ENCODE data around the gene CEACAM7.

Gene CEACAM7

GRCh38 chr19:41689993-41690800, 2.1 kb upstream of the CEACAM7 start:
- Histone ChIP-seq H3K14ac (ENCODE audit: low read length) (no peak overlapping the region), H2BK120ac (ENCODE audit: low read depth, low read length) (no peak overlapping the region), H3K27me3 (ENCODE audit: control insufficient read depth in 3 of 3, insufficient read depth in 3 of 3, low read depth in 1 of 3, low read length in 3 of 3) (peaks cover 0 to 5% (median 0%) of the 10 kb centered on the region in 3 experiments), H2BK5ac (ENCODE audit: low read length) (no peak overlapping the region), H3K4me2 (ENCODE audit: insufficient read depth, low read length, poor library complexity, severe bottlenecking) (no peak overlapping the region), H3K23ac (ENCODE audit: low read depth, low read length, poor library complexity) (no peak overlapping the region), H4K8ac (ENCODE audit: low read depth, low read length) (no peak overlapping the region), H3K4ac (ENCODE audit: low read length) (no peak overlapping the region), H2BK12ac (ENCODE audit: low read length) (no peak overlapping the region), H2BK15ac (ENCODE audit: low read length) (no peak overlapping the region), H3K4me1 (ENCODE audit: control insufficient read depth in 2 of 2, insufficient read depth in 1 of 2, low read depth in 1 of 2, low read length in 2 of 2) (no peaks in the 10 kb centered on the region), H3K27ac (replicated peaks; ENCODE audit: low read length) (no peak overlapping the region), H4K91ac (ENCODE audit: low read depth, low read length, poor library complexity) (no peak overlapping the region), H3K36me3 (replicated peaks in 1 of 2; ENCODE audit: control insufficient read depth in 2 of 2, insufficient read depth in 2 of 2, low read length in 2 of 2) (no peaks in the 10 kb centered on the region), H2AFZ (ENCODE audit: low read length) (no peak overlapping the region), H3K9me3 (replicated peaks in 1 of 2; ENCODE audit: control insufficient read depth in 2 of 2, insufficient read depth in 1 of 2, low read depth in 1 of 2, low read length in 2 of 2) (peaks cover 0 to 33% of the 10 kb centered on the region in 2 donors), H3K9ac (ENCODE audit: low read depth, low read length, poor library complexity) (no peak overlapping the region), H3K18ac (ENCODE audit: low read length) (no peak overlapping the region), H3K4me3 (ENCODE audit: low read length in 2 of 2) (no peak overlapping the region), H3K79me1 (ENCODE audit: low read depth, low read length) (no peaks in the 10 kb centered on the region), H2AK5ac (ENCODE audit: low read depth, low read length) (no peak overlapping the region)
- DNase-seq (ENCODE audit: low spot score): no peak
- no CpG with 5 or more reads among the region's 4 CpGs for WGBS, 2 donors (ENCODE audit: extremely low coverage in 2 of 2, insufficient read length in 2 of 2, insufficient replicate concordance in 1 of 2)

- H4K91ac ChIP-seq (ENCODE audit: low read depth, low read length, poor library complexity): no peak overlapping the region
- H3K4ac ChIP-seq (ENCODE audit: low read length): no peak overlapping the region
- H2BK15ac ChIP-seq (ENCODE audit: low read length): no peak overlapping the region
- DNase-seq (ENCODE audit: low spot score): no peak
- no peaks in the 10 kb centered on the region for H3K4me1 ChIP-seq (ENCODE audit: control insufficient read depth in 2 of 2, insufficient read depth in 1 of 2, low read depth in 1 of 2, low read length in 2 of 2)
- H2AK5ac ChIP-seq (ENCODE audit: low read depth, low read length): no peak overlapping the region
- no peak overlapping the region for H3K23ac ChIP-seq (ENCODE audit: low read depth, low read length, poor library complexity)
- no peak overlapping the region for H4K8ac ChIP-seq (ENCODE audit: low read depth, low read length)
- no peaks in the 10 kb centered on the region for H3K36me3 ChIP-seq (replicated peaks in 1 of 2; ENCODE audit: control insufficient read depth in 2 of 2, insufficient read depth in 2 of 2, low read length in 2 of 2)
- H3K4me3 ChIP-seq (ENCODE audit: low read length in 2 of 2): no peak overlapping the region
- H2BK5ac ChIP-seq (ENCODE audit: low read length): no peak overlapping the region
- no peak overlapping the region for H3K27ac ChIP-seq (replicated peaks; ENCODE audit: low read length)
- no peaks in the 10 kb centered on the region for H3K79me1 ChIP-seq (ENCODE audit: low read depth, low read length)
- no peak overlapping the region for H3K14ac ChIP-seq (ENCODE audit: low read length)
- WGBS, 2 donors (ENCODE audit: extremely low coverage in 2 of 2, insufficient read length in 2 of 2, insufficient replicate concordance in 1 of 2): no CpG with 5 or more reads among the region's 4 CpGs
- H2AFZ ChIP-seq (ENCODE audit: low read length): no peak overlapping the region
- H3K4me2 ChIP-seq (ENCODE audit: insufficient read depth, low read length, poor library complexity, severe bottlenecking): no peak overlapping the region
- no peak overlapping the region for H2BK120ac ChIP-seq (ENCODE audit: low read depth, low read length)
- peaks cover 0 to 19% (median 0%) of the 10 kb centered on the region in 3 experiments for H3K27me3 ChIP-seq (ENCODE audit: control insufficient read depth in 3 of 3, insufficient read depth in 3 of 3, low read depth in 1 of 3, low read length in 3 of 3)
- no peak overlapping the region for H3K18ac ChIP-seq (ENCODE audit: low read length)
- H3K9ac ChIP-seq (ENCODE audit: low read depth, low read length, poor library complexity): no peak overlapping the region
- no peak overlapping the region for H2BK12ac ChIP-seq (ENCODE audit: low read length)
- H3K9me3 ChIP-seq (replicated peaks in 1 of 2; ENCODE audit: control insufficient read depth in 2 of 2, insufficient read depth in 1 of 2, low read depth in 1 of 2, low read length in 2 of 2): peaks cover 0 to 31% of the 10 kb centered on the region in 2 donors
Observed at GRCh38 chr19:41688687-41689086, 617 bp upstream of the CEACAM7 start.

- Histone ChIP-seq H4K8ac (ENCODE audit: low read depth, low read length) (no peak overlapping the region), H3K4ac (ENCODE audit: low read length) (no peak overlapping the region), H3K4me2 (ENCODE audit: insufficient read depth, low read length, poor library complexity, severe bottlenecking) (no peak overlapping the region), H3K9ac (ENCODE audit: low read depth, low read length, poor library complexity) (no peak overlapping the region), H2BK15ac (ENCODE audit: low read length) (no peak overlapping the region), H3K36me3 (replicated peaks in 1 of 2; ENCODE audit: control insufficient read depth in 2 of 2, insufficient read depth in 2 of 2, low read length in 2 of 2) (no peaks in the 10 kb centered on the region), H2BK12ac (ENCODE audit: low read length) (no peak overlapping the region), H3K27me3 (ENCODE audit: control insufficient read depth in 3 of 3, insufficient read depth in 3 of 3, low read depth in 1 of 3, low read length in 3 of 3) (peaks cover 0 to 31% (median 0%) of the 10 kb centered on the region in 3 experiments), H4K91ac (ENCODE audit: low read depth, low read length, poor library complexity) (no peak overlapping the region), H3K79me1 (ENCODE audit: low read depth, low read length) (no peaks in the 10 kb centered on the region), H3K27ac (replicated peaks; ENCODE audit: low read length) (no peak overlapping the region), H3K9me3 (replicated peaks in 1 of 2; ENCODE audit: control insufficient read depth in 2 of 2, insufficient read depth in 1 of 2, low read depth in 1 of 2, low read length in 2 of 2) (peaks cover 0 to 42% of the 10 kb centered on the region in 2 donors), H3K23ac (ENCODE audit: low read depth, low read length, poor library complexity) (no peak overlapping the region), H3K4me1 (ENCODE audit: control insufficient read depth in 2 of 2, insufficient read depth in 1 of 2, low read depth in 1 of 2, low read length in 2 of 2) (no peaks in the 10 kb centered on the region), H3K18ac (ENCODE audit: low read length) (no peak overlapping the region), H2BK120ac (ENCODE audit: low read depth, low read length) (no peak overlapping the region), H2AK5ac (ENCODE audit: low read depth, low read length) (no peak overlapping the region), H3K14ac (ENCODE audit: low read length) (no peak overlapping the region), H2AFZ (ENCODE audit: low read length) (no peak overlapping the region), H3K4me3 (ENCODE audit: low read length in 2 of 2) (no peak overlapping the region), H2BK5ac (ENCODE audit: low read length) (no peak overlapping the region)
- no peak for DNase-seq (ENCODE audit: low spot score)
- WGBS, 2 donors (ENCODE audit: extremely low coverage in 2 of 2, insufficient read length in 2 of 2, insufficient replicate concordance in 1 of 2): no CpG with 5 or more reads among the region's 3 CpGs
Observed at GRCh38 chr19:41687419-41687818, 651 bp downstream of the CEACAM7 start.

- Histone ChIP-seq H3K18ac (ENCODE audit: low read length) (no peak overlapping the region), H2BK120ac (ENCODE audit: low read depth, low read length) (no peak overlapping the region), H3K14ac (ENCODE audit: low read length) (peak overlapping the region; percentile 49), H4K91ac (ENCODE audit: low read depth, low read length, poor library complexity) (no peak overlapping the region), H4K8ac (ENCODE audit: low read depth, low read length) (no peak overlapping the region), H3K4me2 (ENCODE audit: insufficient read depth, low read length, poor library complexity, severe bottlenecking) (no peak overlapping the region), H3K23ac (ENCODE audit: low read depth, low read length, poor library complexity) (no peak overlapping the region), H2BK5ac (ENCODE audit: low read length) (peak overlapping the region; percentile 44), H3K9me3 (replicated peaks in 1 of 2; ENCODE audit: control insufficient read depth in 2 of 2, insufficient read depth in 1 of 2, low read depth in 1 of 2, low read length in 2 of 2) (peaks cover 0 to 29% of the 10 kb centered on the region in 2 donors), H2BK15ac (ENCODE audit: low read length) (no peak overlapping the region), H3K79me1 (ENCODE audit: low read depth, low read length) (no peaks in the 10 kb centered on the region), H2AFZ (ENCODE audit: low read length) (no peak overlapping the region), H3K27ac (replicated peaks; ENCODE audit: low read length) (no peak overlapping the region), H3K4me1 (ENCODE audit: control insufficient read depth in 2 of 2, insufficient read depth in 1 of 2, low read depth in 1 of 2, low read length in 2 of 2) (no peaks in the 10 kb centered on the region), H3K4ac (ENCODE audit: low read length) (no peak overlapping the region), H3K27me3 (ENCODE audit: control insufficient read depth in 3 of 3, insufficient read depth in 3 of 3, low read depth in 1 of 3, low read length in 3 of 3) (peaks cover 0 to 43% (median 0%) of the 10 kb centered on the region in 3 experiments), H2AK5ac (ENCODE audit: low read depth, low read length) (no peak overlapping the region), H3K4me3 (ENCODE audit: low read length in 2 of 2) (no peak overlapping the region), H3K36me3 (replicated peaks in 1 of 2; ENCODE audit: control insufficient read depth in 2 of 2, insufficient read depth in 2 of 2, low read length in 2 of 2) (no peaks in the 10 kb centered on the region), H3K9ac (ENCODE audit: low read depth, low read length, poor library complexity) (no peak overlapping the region), H2BK12ac (ENCODE audit: low read length) (peak overlapping the region; percentile 31)
- no peak for DNase-seq (ENCODE audit: low spot score)
- WGBS, 2 donors (ENCODE audit: extremely low coverage in 2 of 2, insufficient read length in 2 of 2, insufficient replicate concordance in 1 of 2): no CpG with 5 or more reads among the region's 6 CpGs
Observed at GRCh38 chr19:41682437-41682836, 5.6 kb downstream of the CEACAM7 start.

All from neuronal stem cell (in vitro differentiated cells).